CD14-positive monocyte (primary cell): ENCODE data around the gene MRPL57. TPM values are rescaled to one million over a fixed set of nuclear protein-coding genes. Genes with fewer than 3 reads are reported as not detected.
"Not testable (repeated sequence)": the region's sequence is repeated elsewhere in the genome, so short reads cannot be mapped to it uniquely, and the experiment has no call there.

Experiments
- DNase-seq, 3 donors: peaks; one replicate each; pipeline ENCODE4 v3.0.0-alpha.2; 2011 to 2022
- H2AFZ ChIP-seq: 2 replicates; pipeline ENCODE4 v1.6.0; 2012; ENCODE audit warnings: mild to moderate bottlenecking, low read depth, low read length, inconsistent platforms; ENCODE audit not compliant: insufficient read depth, poor library complexity, severe bottlenecking
- H3K27ac ChIP-seq, 2 donors: 1 replicate in 1 of 2; 2 replicates in 1 of 2; pipeline ENCODE4 v1.5.1; 2012 to 2013; ENCODE audit warnings: low read length in 2 of 2, control low read depth in 1 of 2, inconsistent platforms in 1 of 2, low read depth in 1 of 2, mild to moderate bottlenecking in 1 of 2
- H3K27me3 ChIP-seq, 2 donors: one replicate each; pipeline versions ENCODE4 v1.6.0 to v1.6.1; 2011 to 2013; ENCODE audit warnings: low read length in 2 of 2; ENCODE audit not compliant: control insufficient read depth in 2 of 2, insufficient read depth in 2 of 2
- H3K36me3 ChIP-seq, 2 donors: replicated peaks in 1 of 2; 1 replicate in 1 of 2; 2 replicates in 1 of 2; pipeline versions ENCODE4 v1.5.1 to v1.6.1; 2012 to 2013; ENCODE audit warnings: low read length in 2 of 2, control low read depth in 1 of 2, inconsistent platforms in 1 of 2, mild to moderate bottlenecking in 1 of 2; ENCODE audit not compliant: insufficient read depth in 2 of 2, control insufficient read depth in 1 of 2
- H3K4me1 ChIP-seq, 2 donors: 1 replicate in 1 of 2; 2 replicates in 1 of 2; pipeline versions ENCODE4 v1.5.1 to v1.6.1; 2012 to 2013; ENCODE audit warnings: low read length in 2 of 2, control low read depth in 1 of 2, inconsistent platforms in 1 of 2, mild to moderate bottlenecking in 1 of 2, moderate library complexity in 1 of 2; ENCODE audit not compliant: insufficient read depth in 2 of 2, control insufficient read depth in 1 of 2
- H3K4me2 ChIP-seq: replicated peaks from 2 replicates; pipeline ENCODE3; 2012; ENCODE audit warnings: low read length, moderate library complexity, mild to moderate bottlenecking; ENCODE audit not compliant: poor library complexity, severe bottlenecking; ENCODE audit errors: extremely low read depth
- H3K4me3 ChIP-seq, 3 experiments: fragments of 200-600 bp in 1 of 3; sonication (generic) in 1 of 3; replicated peaks in 1 of 3; 1 replicate in 2 of 3; 2 replicates in 1 of 3; pipeline ENCODE4 v1.5.1; 2011 to 2013; ENCODE audit warnings: low read length in 3 of 3, mild to moderate bottlenecking in 3 of 3, control low read depth in 2 of 3, low read depth in 2 of 3, inconsistent platforms in 1 of 3, moderate library complexity in 1 of 3
- H3K79me2 ChIP-seq: 2 replicates; pipeline ENCODE4 v1.6.0; 2012; ENCODE audit warnings: mild to moderate bottlenecking, control low read depth, inconsistent platforms, low read length, moderate library complexity; ENCODE audit not compliant: insufficient read depth
- H3K9ac ChIP-seq: 2 replicates; pipeline ENCODE4 v1.6.0; 2017; ENCODE audit warnings: low read length, mild to moderate bottlenecking; ENCODE audit not compliant: insufficient read depth, poor library complexity, severe bottlenecking
- H3K9me3 ChIP-seq, 2 donors: replicated peaks in 1 of 2; 1 replicate in 1 of 2; 2 replicates in 1 of 2; pipeline versions ENCODE4 v1.5.1 to v1.6.1; 2012 to 2013; ENCODE audit warnings: low read length in 2 of 2, control low read depth in 1 of 2; ENCODE audit not compliant: control insufficient read depth in 1 of 2, insufficient read depth in 1 of 2
- H4K20me1 ChIP-seq: 2 replicates; pipeline ENCODE4 v1.6.0; 2012; ENCODE audit warnings: mild to moderate bottlenecking, low read length, control low read depth, moderate library complexity; ENCODE audit not compliant: insufficient read depth
- H3K27ac Mint-ChIP-seq, 7 donors: one replicate each; pipeline ENCODE4 v1.8.0; 2020; ENCODE audit warnings: mild to moderate bottlenecking in 7 of 7, mixed read lengths in 7 of 7, moderate library complexity in 6 of 7, inconsistent platforms in 2 of 7
- H3K27me3 Mint-ChIP-seq, 3 donors: one replicate each; pipeline ENCODE4 v1.8.0; 2021 to 2022; ENCODE audit warnings: low read depth in 3 of 3, mild to moderate bottlenecking in 3 of 3, mixed read lengths in 3 of 3, moderate library complexity in 3 of 3, inconsistent platforms in 1 of 3
- H3K36me3 Mint-ChIP-seq, 2 donors: one replicate each; pipeline ENCODE4 v1.8.0; 2020; ENCODE audit warnings: mixed read lengths in 2 of 2, inconsistent platforms in 1 of 2, mild to moderate bottlenecking in 1 of 2
- H3K4me1 Mint-ChIP-seq: one replicate; pipeline ENCODE4 v1.8.0; 2020; ENCODE audit warnings: mild to moderate bottlenecking, mixed read lengths
- H3K4me3 Mint-ChIP-seq, 2 donors: one replicate each; pipeline ENCODE4 v1.8.0; 2020; ENCODE audit warnings: mild to moderate bottlenecking in 2 of 2, mixed read lengths in 2 of 2, moderate library complexity in 1 of 2
- H3K9me3 Mint-ChIP-seq, 7 donors: one replicate each; pipeline ENCODE4 v1.8.0; 2020 to 2022; ENCODE audit warnings: mixed read lengths in 7 of 7, mild to moderate bottlenecking in 6 of 7, moderate library complexity in 6 of 7, inconsistent platforms in 2 of 7
- CTCF ChIP-seq: fragments of 200-600 bp; IDR thresholded peaks from one replicate; pipeline ENCODE4 v1.8.0; 2022; ENCODE audit warnings: antibody characterized with exemption, mild to moderate bottlenecking
- WGBS: methylation state at CpG from one replicate; pipeline ENCODE4 v1.1.5; 2013; ENCODE audit warnings: missing lambda C conversion rate; ENCODE audit not compliant: insufficient coverage; 5-methylcytosine and 5-hydroxymethylcytosine counted together
- intact Hi-C, 2 donors: fragments of 100-400 bp; cut with micrococcal nuclease; formaldehyde crosslinking; loops; one replicate each; pipeline versions ENCODE4 v1.15.0 to v1.15.1; 2023
- polyA plus RNA-seq, 3 donors: library from polyadenylated mRNA; depleted of rRNA in 1 of 3; unstranded in 2 of 3; stranded (reverse) in 1 of 3; fragments of 300-500 nt in 2 of 3; fragments of >200 nt in 1 of 3; fragmentation: Illumina TruSeq in 2 of 3; gene quantifications; 1 replicate in 2 of 3; 2 replicates in 1 of 3; pipeline ENCODE4 v1.2.3, GENCODE V29; 2012 to 2021

MRPL57 gene
- polyA plus RNA-seq, 3 donors: 6.8 to 52.3 (median 41.1) TPM

- H3K27ac ChIP-seq: no peak overlapping the region
- intact Hi-C loops: no loop called here
- WGBS: 91% methylated on average over 5 of the region's 7 CpGs
Measured at GRCh38 chr13:21212138-21212775, 35.8 kb downstream of the MRPL57 start.

GRCh38 chr13:21215419-21215818 is 39.0 kb downstream of the MRPL57 start:
- H3K4me1 Mint-ChIP-seq: peaks cover 24% of the 10 kb centered on the region
- H2AFZ ChIP-seq, H3K9ac ChIP-seq, H3K79me2 ChIP-seq, H4K20me1 ChIP-seq, H3K36me3 Mint-ChIP-seq, H3K4me3 ChIP-seq, H3K36me3 ChIP-seq, H3K4me3 Mint-ChIP-seq, H3K27ac ChIP-seq, H3K9me3 ChIP-seq, H3K27me3 Mint-ChIP-seq, intact Hi-C loops, H3K27me3 ChIP-seq, H3K4me2 ChIP-seq, DNase-seq, H3K27ac Mint-ChIP-seq: not testable (repeated sequence)
- peaks cover 4 to 11% of the 10 kb centered on the region in 2 donors for H3K4me1 ChIP-seq
- WGBS: no CpG with 5 or more reads among the region's 6 CpGs
- H3K9me3 Mint-ChIP-seq: peaks cover 8 to 18% (median 13%) of the 10 kb centered on the region in 7 donors

More at GRCh38 chr13:21212138-21212775, 35.8 kb downstream of the MRPL57 start:
- H3K27ac Mint-ChIP-seq: no peak overlapping the region
- Histone ChIP-seq H3K4me2 (no peak overlapping the region), H3K27me3 (no peaks in the 10 kb centered on the region), H4K20me1 (no peaks in the 10 kb centered on the region), H3K79me2 (no peaks in the 10 kb centered on the region), H3K9ac (no peak overlapping the region), H2AFZ (no peak overlapping the region), H3K4me3 (no peak overlapping the region), H3K36me3 (no peaks in the 10 kb centered on the region), H3K4me1 (no peaks in the 10 kb centered on the region), H3K9me3 (peaks cover 0 to 8% of the 10 kb centered on the region in 2 donors)
- H3K27me3 Mint-ChIP-seq: peaks cover 0 to 2% (median 0%) of the 10 kb centered on the region in 3 donors
- H3K4me3 Mint-ChIP-seq: no peak overlapping the region
- peaks cover 2% of the 10 kb centered on the region for H3K4me1 Mint-ChIP-seq
- H3K36me3 Mint-ChIP-seq: no peaks in the 10 kb centered on the region
- peaks cover 7 to 18% (median 13%) of the 10 kb centered on the region in 7 donors for H3K9me3 Mint-ChIP-seq
- no peak for TF ChIP-seq CTCF
- no peak for DNase-seq
